AG10803 (cell line): ENCODE data around the gene EEF2.
A peak's percentile ranks its signal among the peaks of the same experiment; 100 is the strongest.

ENCODE experiments used
- DNase-seq: peaks from one replicate; pipeline ENCODE4 v3.0.0; 2010; ENCODE audit warnings: low read depth
- H3K4me3 ChIP-seq: 2 replicates; pipeline ENCODE4 v1.5.1; 2011; ENCODE audit warnings: mild to moderate bottlenecking, low read length, control low read depth
- CTCF ChIP-seq: conservative IDR thresholded peaks from 2 replicates; pipeline ENCODE4 v1.5.1; 2011; ENCODE audit warnings: mild to moderate bottlenecking, low read length, control low read depth, inconsistent platforms

Gene EEF2

GRCh38 chr19:3984908-3985642 lies at the start of gene EEF2:
EEF2 (minus strand) TSS chr19:3985463; CDS start chr19:3985380, 83 bp downstream.
- DNase-seq = peak; percentile 87
- H3K4me3 ChIP-seq = peak within 1 kb of the TSS; percentile 83
- no peak for TF ChIP-seq CTCF

GRCh38 chr19:4034048-4035017 lies 49.1 kb upstream of the EEF2 start:
- no peak overlapping the region for H3K4me3 ChIP-seq
- DNase-seq = no peak
- no peak for TF ChIP-seq CTCF

GRCh38 chr19:4033028-4033956 lies 48.0 kb upstream of the EEF2 start:
- H3K4me3 ChIP-seq = no peak overlapping the region
- TF ChIP-seq CTCF = no peak
- DNase-seq = no peak

GRCh38 chr19:4032436-4032835 lies 47.2 kb upstream of the EEF2 start:
- no peak for TF ChIP-seq CTCF
- no peak for DNase-seq
- H3K4me3 ChIP-seq = no peak overlapping the region

GRCh38 chr19:4031420-4031819 lies 46.2 kb upstream of the EEF2 start:
- no peak overlapping the region for H3K4me3 ChIP-seq
- TF ChIP-seq CTCF = no peak
- no peak for DNase-seq

- no peak overlapping the region for H3K4me3 ChIP-seq
- no peak for DNase-seq
- no peak for TF ChIP-seq CTCF
These were observed 45.7 kb upstream of the EEF2 start for GRCh38 chr19:4030981-4031380.
